Tibial nerve (tissue), 4 donors: ENCODE measurements around the gene PTPRJ.

Experiments used
- EP300 ChIP-seq, 2 donors: sonication (generic); formaldehyde crosslinking; IDR thresholded peaks; one replicate each; pipeline ENCODE4 v1.6.1; 2017; ENCODE audit warnings: antibody characterized with exemption in 2 of 2, mild to moderate bottlenecking in 1 of 2
- POLR2A ChIP-seq, 2 donors: fragments of 450-650 bp; IDR thresholded peaks; one replicate each; pipeline ENCODE4 v1.6.1; 2017; ENCODE audit warnings: antibody characterized with exemption in 2 of 2, mild to moderate bottlenecking in 2 of 2, moderate library complexity in 2 of 2
- TF ChIP-seq, protein P1 (sequence below), 5 experiments: fragments of 200-600 bp in 3 of 5; fragments of 450-650 bp in 2 of 5; sonication (generic) in 3 of 5; IDR thresholded peaks; one replicate each; pipeline ENCODE4 v1.5.1; 2016 to 2019; ENCODE audit warnings: antibody characterized with exemption in 5 of 5, mild to moderate bottlenecking in 3 of 5, moderate library complexity in 2 of 5

GRCh38 chr11:48024635-48025071, 44.3 kb downstream of the PTPRJ start:
- TF ChIP-seq, protein P1, sequence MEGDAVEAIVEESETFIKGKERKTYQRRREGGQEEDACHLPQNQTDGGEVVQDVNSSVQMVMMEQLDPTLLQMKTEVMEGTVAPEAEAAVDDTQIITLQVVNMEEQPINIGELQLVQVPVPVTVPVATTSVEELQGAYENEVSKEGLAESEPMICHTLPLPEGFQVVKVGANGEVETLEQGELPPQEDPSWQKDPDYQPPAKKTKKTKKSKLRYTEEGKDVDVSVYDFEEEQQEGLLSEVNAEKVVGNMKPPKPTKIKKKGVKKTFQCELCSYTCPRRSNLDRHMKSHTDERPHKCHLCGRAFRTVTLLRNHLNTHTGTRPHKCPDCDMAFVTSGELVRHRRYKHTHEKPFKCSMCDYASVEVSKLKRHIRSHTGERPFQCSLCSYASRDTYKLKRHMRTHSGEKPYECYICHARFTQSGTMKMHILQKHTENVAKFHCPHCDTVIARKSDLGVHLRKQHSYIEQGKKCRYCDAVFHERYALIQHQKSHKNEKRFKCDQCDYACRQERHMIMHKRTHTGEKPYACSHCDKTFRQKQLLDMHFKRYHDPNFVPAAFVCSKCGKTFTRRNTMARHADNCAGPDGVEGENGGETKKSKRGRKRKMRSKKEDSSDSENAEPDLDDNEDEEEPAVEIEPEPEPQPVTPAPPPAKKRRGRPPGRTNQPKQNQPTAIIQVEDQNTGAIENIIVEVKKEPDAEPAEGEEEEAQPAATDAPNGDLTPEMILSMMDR (IDR thresholded peaks at IDR 0.05): no peak
- TF ChIP-seq EP300 (IDR thresholded peaks at IDR 0.05) (no peak), POLR2A (IDR thresholded peaks at IDR 0.05) (no peak)
